Breast epithelium (tissue), 3 donors: Measurements from ENCODE around the gene E2F7.

Experiments used
- CTCF ChIP-seq, 3 donors: fragments of 450-650 bp; IDR thresholded peaks; one replicate each; pipeline ENCODE4 v1.5.1; 2016 to 2017; ENCODE audit warnings: antibody characterized with exemption in 3 of 3, mild to moderate bottlenecking in 3 of 3, moderate library complexity in 3 of 3
- POLR2A ChIP-seq: fragments of 450-650 bp; IDR thresholded peaks from one replicate; pipeline ENCODE4 v1.6.1; 2016; ENCODE audit warnings: antibody characterized with exemption, mild to moderate bottlenecking, moderate library complexity

- TF ChIP-seq CTCF (IDR thresholded peaks at IDR 0.05) = no peak
- no peak for TF ChIP-seq POLR2A
Observed at GRCh38 chr12:77040231-77040630, 25.1 kb downstream of the E2F7 start.
